GM23338 (cell line): Measurements from ENCODE around the gene TSC22D1. TPM values are rescaled to one million over a fixed set of nuclear protein-coding genes. Genes with fewer than 3 reads are reported as not detected.
A peak's percentile ranks its signal among the peaks of the same experiment; 100 is the strongest.

Experiments
- ATAC-seq: fragments of 200-7000 bp; cut with Tn5 transposase; 3 replicates; pipeline ENCODE4 v1.9.1; 2020
- DNase-seq: peaks from one replicate; pipeline ENCODE4 v3.0.0-alpha.2; 2015; ENCODE audit warnings: low spot score
- H2AFZ ChIP-seq: fragments of 200-600 bp; sonication (generic); 2 replicates; pipeline ENCODE4 v1.8.0; 2016; ENCODE audit warnings: antibody characterized with exemption, mild to moderate bottlenecking, moderate library complexity
- H3F3A ChIP-seq: fragments of 200-600 bp; sonication (generic); replicated peaks from 2 replicates; pipeline ENCODE4 v1.8.0; 2017; ENCODE audit warnings: antibody characterized with exemption, mixed run types, low read depth
- H3K27ac ChIP-seq: fragments of 200-600 bp; sonication (generic); 2 replicates; pipeline ENCODE4 v1.6.1; 2016; ENCODE audit warnings: low read depth
- H3K27me3 ChIP-seq: fragments of 200-600 bp; sonication (generic); 2 replicates; pipeline ENCODE4 v1.8.0; 2016; ENCODE audit warnings: mild to moderate bottlenecking, mixed run types, moderate library complexity; ENCODE audit not compliant: insufficient read depth
- H3K36me3 ChIP-seq: fragments of 200-600 bp; sonication (generic); 2 replicates; pipeline ENCODE4 v1.8.0; 2016; ENCODE audit warnings: mild to moderate bottlenecking; ENCODE audit not compliant: insufficient read depth
- H3K4me1 ChIP-seq: fragments of 200-600 bp; sonication (generic); 2 replicates; pipeline ENCODE4 v1.8.0; 2016; ENCODE audit warnings: mild to moderate bottlenecking, moderate library complexity; ENCODE audit not compliant: insufficient read depth
- H3K4me2 ChIP-seq: fragments of 200-600 bp; sonication (generic); 2 replicates; pipeline ENCODE4 v1.7.1; 2017; ENCODE audit warnings: mixed run types
- H3K4me3 ChIP-seq: fragments of 200-600 bp; sonication (generic); 2 replicates; pipeline ENCODE4 v1.6.1; 2016; ENCODE audit warnings: mixed run types
- H3K79me2 ChIP-seq: fragments of 200-600 bp; sonication (generic); replicated peaks from 2 replicates; pipeline ENCODE4 v1.8.0; 2017; ENCODE audit warnings: mild to moderate bottlenecking; ENCODE audit not compliant: insufficient read depth
- H3K9me2 ChIP-seq: fragments of 200-600 bp; sonication (generic); 2 replicates; pipeline ENCODE4 v1.8.0; 2017; ENCODE audit not compliant: insufficient read depth
- H4K20me1 ChIP-seq: fragments of 200-600 bp; sonication (generic); replicated peaks from 2 replicates; pipeline ENCODE4 v1.8.0; 2017; ENCODE audit warnings: mild to moderate bottlenecking; ENCODE audit not compliant: insufficient read depth
- H3K27ac Mint-ChIP-seq: 2 replicates; pipeline ENCODE4 v1.8.0; 2020; ENCODE audit warnings: inconsistent platforms, mild to moderate bottlenecking, moderate library complexity, mixed read lengths
- H3K27me3 Mint-ChIP-seq: 3 replicates; pipeline ENCODE4 v1.8.0; 2022; ENCODE audit warnings: low read depth, mild to moderate bottlenecking, moderate library complexity, mixed read lengths, inconsistent platforms; ENCODE audit not compliant: insufficient read depth, poor library complexity
- H3K36me3 Mint-ChIP-seq: 3 replicates; pipeline ENCODE4 v1.8.0; 2021; ENCODE audit warnings: low read depth, mild to moderate bottlenecking, inconsistent platforms, moderate library complexity, mixed read lengths
- H3K4me1 Mint-ChIP-seq: 3 replicates; pipeline ENCODE4 v1.8.0; 2020; ENCODE audit warnings: mild to moderate bottlenecking, inconsistent platforms, mixed read lengths
- H3K4me3 Mint-ChIP-seq: 3 replicates; pipeline ENCODE4 v1.8.0; 2021; ENCODE audit warnings: moderate library complexity, mild to moderate bottlenecking, inconsistent platforms, mixed read lengths
- H3K9me3 Mint-ChIP-seq: 3 replicates; pipeline ENCODE4 v1.8.0; 2020; ENCODE audit warnings: moderate library complexity, mild to moderate bottlenecking, inconsistent platforms, mixed read lengths
- CREB1 ChIP-seq: fragments of 250-450 bp; sonication (Bioruptor Pico); IDR thresholded peaks from 2 replicates; pipeline ENCODE4 v1.5.0; 2020; ENCODE audit warnings: low read depth, mild to moderate bottlenecking, moderate library complexity
- CTCF ChIP-seq, 2 experiments: fragments of 200-600 bp in 1 of 2; sonication (generic) in 1 of 2; conservative IDR thresholded peaks; 2 replicates each; pipeline versions ENCODE4 v1.5.1 to v1.6.1; 2016 to 2017; ENCODE audit warnings: antibody characterized with exemption in 2 of 2, low read depth in 2 of 2, mild to moderate bottlenecking in 2 of 2, moderate library complexity in 1 of 2
- ETS1 ChIP-seq: IDR thresholded peaks from 2 replicates; pipeline ENCODE4 v1.6.1; 2016; ENCODE audit warnings: antibody characterized with exemption
- EZH2 ChIP-seq: fragments of 200-600 bp; sonication (generic); IDR thresholded peaks from one replicate; pipeline ENCODE4 v1.8.0; 2017; ENCODE audit warnings: antibody characterized with exemption, mild to moderate bottlenecking, low read depth; ENCODE audit not compliant: unreplicated experiment
- EZH2phosphoT487 ChIP-seq: fragments of 200-600 bp; sonication (generic); IDR thresholded peaks from one replicate; pipeline ENCODE4 v1.8.1; 2018; ENCODE audit warnings: antibody characterized with exemption; ENCODE audit not compliant: unreplicated experiment
- NANOG ChIP-seq: IDR thresholded peaks from 2 replicates; pipeline ENCODE4 v1.6.1; 2016; ENCODE audit warnings: antibody characterized with exemption, borderline replicate concordance
- REST ChIP-seq: IDR thresholded peaks from one replicate; pipeline ENCODE4 v1.6.1; 2018; ENCODE audit warnings: antibody characterized with exemption; ENCODE audit not compliant: unreplicated experiment
- ZNF114 ChIP-seq: fragments of 250-450 bp; sonication (Bioruptor Pico); IDR thresholded peaks from 2 replicates; pipeline ENCODE4 v1.5.0; 2020; ENCODE audit warnings: mild to moderate bottlenecking, moderate library complexity
- ZNF331 ChIP-seq: fragments of 250-450 bp; sonication (Bioruptor Pico); IDR thresholded peaks from 2 replicates; pipeline ENCODE4 v1.5.0; 2020; ENCODE audit warnings: low read depth, mild to moderate bottlenecking, moderate library complexity
- ZNF462 ChIP-seq: fragments of 250-450 bp; sonication (Bioruptor Pico); IDR thresholded peaks from 2 replicates; pipeline ENCODE4 v1.5.0; 2020; ENCODE audit warnings: mild to moderate bottlenecking, moderate library complexity
- polyA plus RNA-seq: library from polyadenylated mRNA; unstranded; fragments of >200 nt; fragmentation: Nextera tagmentation; extraction: Ambion mirVana; gene quantifications from 2 replicates; pipeline ENCODE4 v1.2.1, GENCODE V29; 2016
- total RNA-seq: library from RNA; depleted of rRNA; stranded (reverse); fragments of >200 nt; shearing (Covaris generic); gene quantifications from 2 replicates; pipeline ENCODE4 v1.2.3, GENCODE V29; 2014

TSC22D1 gene
- total and polyA plus RNA-seq, 2 experiments from 2014 or later: 58.5 to 114 TPM

- H3K27ac Mint-ChIP-seq: 0 out of 2 replicates have a peak overlapping the region, but pooled peaks have one; percentile 73
- peaks cover 3% of the 10 kb centered on the region; the same call in 2 of the 3 replicates for H3K36me3 Mint-ChIP-seq
- TF ChIP-seq EZH2: no peak
- no peak for TF ChIP-seq ZNF462
- TF ChIP-seq ZNF331 (CRISPR knock-in tag): no peak
- Histone ChIP-seq H3K36me3 (no peaks in the 10 kb centered on the region), H2AFZ (peak overlapping the region; percentile 95), H3K27me3 (no peaks in the 10 kb centered on the region), H3K9me2 (no peaks in the 10 kb centered on the region), H3K79me2 (no peaks in the 10 kb centered on the region), H3K4me1 (peaks cover 35% of the 10 kb centered on the region), H4K20me1 (no peaks in the 10 kb centered on the region), H3K27ac (no peak overlapping the region), H3K4me3 (no peak overlapping the region), H3F3A (no peaks in the 10 kb centered on the region), H3K4me2 (peak overlapping the region; percentile 60)
- H3K4me3 Mint-ChIP-seq: no peak overlapping the region; the same call in 2 of the 3 replicates
- ATAC-seq (peak; percentile 68), DNase-seq (peak; percentile 41)
- H3K9me3 Mint-ChIP-seq: peaks cover 8% of the 10 kb centered on the region
- peaks cover 50% of the 10 kb centered on the region for H3K4me1 Mint-ChIP-seq
- peaks cover 11% of the 10 kb centered on the region for H3K27me3 Mint-ChIP-seq
Observed at GRCh38 chr13:44415815-44416214, 160.3 kb downstream of the TSC22D1 start.

GRCh38 chr13:44414716-44415115 lies 161.4 kb downstream of the TSC22D1 start:
- Mint-ChIP-seq H3K9me3 (peaks cover 4% of the 10 kb centered on the region), H3K4me1 (peaks cover 45% of the 10 kb centered on the region), H3K4me3 (no peak overlapping the region), H3K36me3 (peaks cover 3% of the 10 kb centered on the region; the same call in 1 of the 3 replicates), H3K27ac (no peak overlapping the region), H3K27me3 (peaks cover 15% of the 10 kb centered on the region)
- no peak for DNase-seq
- Histone ChIP-seq H3K4me2 (no peak overlapping the region), H2AFZ (peak overlapping the region; percentile 69; the same call in 1 of the 2 replicates), H3K4me1 (peaks cover 35% of the 10 kb centered on the region), H3K9me2 (no peaks in the 10 kb centered on the region), H3K36me3 (no peaks in the 10 kb centered on the region), H3K4me3 (no peak overlapping the region), H3K27me3 (no peaks in the 10 kb centered on the region), H3K27ac (no peak overlapping the region), H4K20me1 (no peaks in the 10 kb centered on the region), H3K79me2 (no peaks in the 10 kb centered on the region), H3F3A (no peaks in the 10 kb centered on the region)
- no peak for ATAC-seq
- TF ChIP-seq CREB1 (CRISPR knock-in tag) (no peak), REST (no peak), EZH2phosphoT487 (no peak), ZNF114 (no peak), CTCF (conservative IDR thresholded peaks at IDR 0.05; ENCODE audit: low read depth in 2 of 2) (no peak), ETS1 (no peak), NANOG (no peak)
